HG03521 (cell line): ENCODE results near the gene TSPOAP1.

Experiments
- ATAC-seq: cut with Tn5 transposase; IDR thresholded peaks from one replicate; pipeline ENCODE4 v1.9.1; 2021; ENCODE audit warnings: mild to moderate bottlenecking, moderate library complexity; ENCODE audit not compliant: unreplicated experiment

TSPOAP1 gene

DNA sequence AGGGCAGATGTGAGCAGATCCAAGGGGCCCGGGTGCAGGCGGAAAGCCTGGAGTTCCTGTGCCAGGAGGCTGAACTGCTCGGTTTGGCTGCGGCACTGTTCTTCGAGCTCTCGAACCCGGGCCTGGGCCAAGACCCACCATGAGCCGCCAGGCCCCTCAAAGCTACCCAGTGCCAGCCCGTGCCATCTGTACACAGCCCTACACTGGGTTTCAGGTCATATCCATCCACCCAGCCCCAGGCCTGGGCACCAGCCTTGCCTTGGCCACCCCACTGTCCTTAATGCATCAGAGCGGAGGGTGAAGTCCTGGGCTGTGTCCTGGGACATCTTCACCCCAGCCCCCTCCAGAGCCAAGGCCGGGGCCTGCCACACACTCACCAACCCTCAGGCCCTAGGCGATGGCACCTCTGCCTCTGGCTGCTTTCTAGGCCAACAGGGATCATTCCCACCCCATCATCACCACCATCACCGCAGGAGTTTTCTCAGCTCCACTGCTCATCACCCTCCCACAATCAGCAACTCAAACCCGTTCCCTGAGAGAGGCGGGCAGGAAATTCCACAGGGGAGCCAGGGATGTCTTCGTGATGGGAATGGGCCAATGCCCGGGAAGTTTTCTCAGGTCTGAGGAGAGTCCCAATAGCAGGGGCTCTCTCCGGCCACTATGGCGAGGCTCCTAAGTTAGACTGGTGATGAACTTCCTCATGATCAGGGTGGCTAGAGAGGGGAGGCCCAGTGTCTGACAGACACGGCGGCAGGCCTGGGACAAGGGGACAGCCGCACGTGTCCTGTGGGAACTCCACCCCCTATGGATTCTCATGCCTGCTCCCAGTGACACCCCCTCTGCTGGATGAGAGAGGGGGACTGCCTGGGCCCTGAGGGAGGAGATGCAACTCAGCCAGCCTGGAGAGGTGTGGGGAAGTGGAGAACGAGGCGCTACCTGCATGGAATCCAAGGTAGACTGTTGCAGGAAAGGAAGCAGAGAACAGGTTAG lies 9.1 kb downstream of the TSPOAP1 start:
- no peak for ATAC-seq

- no peak for ATAC-seq
Measured at GRCh38 chr17:58318627-58319172, 9.9 kb downstream of the TSPOAP1 start.

DNA sequence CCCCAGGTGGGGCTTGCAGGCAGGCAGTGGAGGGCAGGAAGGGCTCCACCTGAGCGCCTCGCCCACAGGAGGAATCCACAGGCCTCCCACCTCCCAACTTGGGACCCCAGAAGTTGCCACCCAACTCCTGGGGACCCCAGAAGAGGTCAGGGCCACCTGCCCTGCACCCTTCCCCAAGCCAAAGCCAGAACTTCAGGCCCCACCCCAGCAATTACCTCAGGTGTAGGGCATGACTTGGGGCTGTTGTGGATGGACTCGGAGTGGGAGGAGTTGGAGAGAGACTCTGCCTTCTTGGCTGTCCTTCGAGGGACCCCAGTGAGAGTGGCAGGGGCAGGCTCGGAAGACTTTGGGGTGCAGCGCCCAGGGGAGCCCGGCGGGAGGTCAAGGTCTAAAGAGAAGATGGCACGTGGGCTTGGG lies 10.5 kb downstream of the TSPOAP1 start:
- no peak for ATAC-seq

DNA sequence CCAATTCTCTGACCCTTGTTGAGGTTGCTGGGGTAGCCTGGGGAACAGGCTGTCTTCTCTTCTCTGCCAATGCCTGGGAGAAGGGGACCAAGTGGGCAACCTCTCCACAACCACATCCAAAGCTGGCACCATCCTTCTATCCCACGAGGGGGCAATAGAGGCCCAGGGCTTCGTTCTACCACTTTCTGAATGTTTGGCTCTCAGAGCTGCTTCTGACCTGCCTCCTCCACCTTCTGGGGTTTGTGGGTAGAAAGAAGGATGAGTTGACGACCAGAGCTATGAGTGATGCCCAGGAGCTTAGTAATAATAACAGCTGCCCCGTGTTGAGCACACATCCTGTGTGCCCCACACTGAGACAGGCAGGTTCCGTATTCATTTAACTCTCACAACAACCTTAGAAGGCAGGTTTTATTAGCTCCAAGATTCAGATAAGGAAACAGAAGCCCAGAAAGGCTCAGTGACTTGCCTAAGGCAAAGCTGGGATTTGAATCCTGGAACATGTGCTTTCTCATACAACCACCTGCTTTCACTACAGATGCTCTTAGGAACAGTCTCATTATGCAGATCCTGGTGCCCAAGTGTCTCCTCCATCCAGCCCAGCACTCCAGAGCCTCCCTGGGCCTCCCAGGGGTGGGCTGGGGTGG lies 11.1 kb downstream of the TSPOAP1 start:
- peak; percentile 56 for ATAC-seq

DNA sequence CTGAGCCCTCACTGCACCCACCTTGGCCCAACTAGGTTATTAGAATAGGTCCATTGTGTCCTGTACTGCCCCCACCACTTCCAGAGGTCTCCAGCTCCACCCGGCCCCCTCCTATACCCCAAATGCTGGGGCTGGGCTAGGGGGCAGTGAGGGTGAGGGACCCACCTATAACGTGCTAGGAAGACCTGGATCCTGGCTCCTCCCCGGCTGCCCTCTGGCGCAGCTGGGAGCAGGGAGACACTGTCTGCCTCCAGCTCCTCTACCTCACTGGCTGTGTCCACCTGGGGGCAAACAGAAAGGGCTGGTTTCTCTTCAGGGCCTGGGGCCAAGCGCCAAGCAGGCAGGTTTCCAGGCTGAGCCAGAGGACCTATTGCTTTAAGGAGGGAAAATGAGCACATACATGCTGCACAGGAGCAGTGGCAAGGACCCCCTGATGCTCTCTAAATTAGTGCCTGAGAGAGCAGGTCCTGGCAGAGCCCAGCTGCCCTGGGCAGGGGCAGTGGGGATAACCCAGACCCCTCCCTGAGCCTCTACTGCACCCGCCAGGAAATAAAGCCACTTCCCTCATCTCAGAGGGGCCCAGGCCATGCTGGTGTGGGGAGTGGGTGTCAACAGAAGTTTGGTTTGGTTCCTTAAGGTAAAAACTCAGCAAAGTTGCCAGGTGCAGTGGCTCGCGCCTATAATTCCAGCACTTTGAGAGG lies 12.2 kb downstream of the TSPOAP1 start:
- no peak for ATAC-seq

DNA sequence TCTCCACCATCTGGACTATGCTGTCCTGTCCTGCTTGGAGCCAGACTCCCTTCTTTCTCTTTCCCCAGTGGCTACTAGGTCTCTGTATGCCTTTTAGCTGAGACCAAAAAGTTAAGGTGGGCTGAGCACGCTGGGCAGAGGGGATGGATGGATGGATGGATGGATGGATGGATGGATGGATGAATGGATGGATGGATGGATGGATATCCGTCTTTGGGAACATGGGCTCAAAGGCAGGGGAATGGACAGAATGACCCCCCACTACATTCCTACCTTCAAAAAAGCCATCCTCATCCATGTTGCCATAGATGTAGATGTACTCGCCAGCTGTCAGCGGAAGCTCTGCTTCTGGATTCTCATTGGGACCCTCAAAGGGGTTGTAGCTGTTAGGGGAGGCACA lies 12.8 kb downstream of the TSPOAP1 start:
- ATAC-seq = no peak

- ATAC-seq = no peak
Measured at GRCh38 chr17:58315281-58315711, 13.3 kb downstream of the TSPOAP1 start.

DNA sequence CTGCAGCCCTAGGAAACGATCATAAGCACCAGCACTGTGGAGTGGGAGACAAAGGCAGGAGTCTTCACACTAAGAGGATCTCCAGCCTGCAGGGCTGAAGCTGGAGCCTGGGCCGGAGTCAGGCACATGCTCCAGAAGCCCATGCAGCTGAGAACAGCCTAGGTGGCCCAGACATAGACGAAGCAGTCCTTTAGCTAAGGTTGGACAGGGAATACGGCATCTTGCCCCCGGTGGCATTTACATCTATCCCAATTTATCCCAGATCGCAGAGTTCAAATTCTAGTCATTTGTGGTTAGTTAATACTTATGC lies 13.9 kb downstream of the TSPOAP1 start:
- ATAC-seq = no peak

DNA sequence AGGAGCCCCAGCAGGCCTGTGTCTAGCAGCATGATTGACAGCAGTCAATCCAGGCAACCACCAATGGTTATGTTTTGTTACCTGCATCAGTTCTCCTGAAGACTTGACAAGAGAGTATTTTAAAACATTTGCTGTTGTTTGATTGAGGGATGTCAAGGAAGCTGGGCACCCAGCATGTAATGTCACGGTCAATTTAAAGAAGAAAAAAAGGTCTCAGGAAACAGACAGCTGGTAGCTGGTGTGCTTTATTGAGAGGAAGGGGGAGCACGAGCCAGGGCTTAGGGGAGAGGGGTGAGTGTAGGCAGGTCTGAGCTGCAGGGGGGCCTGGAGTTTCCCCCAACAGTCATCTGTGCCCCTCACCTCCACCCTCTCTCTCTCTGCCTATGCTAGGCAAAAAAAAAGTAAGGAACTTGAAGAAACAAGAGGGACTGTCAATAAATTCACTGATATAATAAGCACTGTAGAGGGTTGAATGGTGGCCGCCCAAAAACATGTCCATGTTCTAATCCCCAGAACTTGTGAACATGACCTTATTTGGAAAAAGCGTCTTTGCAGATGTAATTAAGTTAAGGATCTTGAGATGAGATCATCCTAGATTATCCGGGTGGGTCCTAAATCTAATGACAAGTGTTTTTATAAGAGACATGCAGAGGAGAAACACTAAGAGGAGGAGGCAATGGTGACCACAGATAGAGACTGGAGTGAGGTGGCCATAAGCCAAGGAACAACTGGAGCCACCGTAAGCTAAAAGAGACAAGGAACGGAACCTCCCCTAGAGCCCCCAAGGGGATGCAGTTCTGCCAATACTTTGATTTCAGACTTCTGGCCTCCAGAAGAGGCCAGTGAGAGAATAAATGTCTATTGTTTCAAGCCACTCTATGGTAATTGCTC lies 14.5 kb downstream of the TSPOAP1 start:
- ATAC-seq = no peak

DNA sequence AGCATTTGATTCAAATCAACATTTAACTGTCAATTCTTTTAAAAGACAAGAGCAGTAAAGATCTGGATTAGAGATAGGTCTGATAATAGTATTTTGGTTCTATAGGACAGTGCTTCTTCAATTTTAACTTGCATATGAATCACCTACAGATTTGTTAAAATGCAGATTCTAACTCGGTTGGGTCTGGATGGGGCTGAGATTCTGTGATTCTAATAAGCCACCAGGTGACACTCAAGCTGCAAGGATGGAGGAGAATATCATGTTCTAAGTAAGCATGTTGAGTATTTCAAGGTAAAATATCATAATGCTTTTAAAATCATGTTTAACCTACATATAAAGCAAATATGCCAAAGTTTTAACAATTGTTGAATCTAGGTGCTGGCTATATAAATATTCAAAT lies 15.8 kb downstream of the TSPOAP1 start:
- ATAC-seq = no peak

DNA sequence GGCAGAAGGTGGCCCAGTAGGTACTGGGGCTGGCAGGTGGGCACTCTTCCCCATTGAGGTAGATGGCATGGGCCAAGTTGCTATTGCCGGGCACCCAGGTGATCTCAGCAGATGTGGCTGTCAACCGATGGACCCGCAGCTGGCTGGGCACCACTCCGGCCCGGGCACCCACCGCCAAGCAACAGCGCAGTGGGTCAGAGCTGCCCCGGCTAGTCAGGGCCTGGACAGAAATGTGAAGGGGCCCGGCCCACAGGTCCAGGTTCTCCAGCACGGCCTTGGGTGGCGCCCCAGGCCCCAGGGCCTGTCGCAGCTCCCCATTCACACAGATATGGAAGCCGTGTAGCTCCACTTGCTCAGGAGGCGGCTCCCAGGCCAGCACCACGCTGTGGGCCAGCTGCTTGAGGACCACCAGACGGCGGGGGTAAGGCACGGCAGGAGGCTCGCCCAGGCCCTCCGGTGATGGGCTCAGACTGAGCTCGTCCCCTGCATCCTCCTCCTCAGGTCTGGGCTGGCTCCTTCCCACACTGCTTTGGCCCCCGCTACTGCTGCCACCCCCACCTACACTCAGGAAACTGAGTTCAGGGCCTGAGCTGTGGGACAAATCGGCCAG lies 16.5 kb downstream of the TSPOAP1 start:
- ATAC-seq = no peak

DNA sequence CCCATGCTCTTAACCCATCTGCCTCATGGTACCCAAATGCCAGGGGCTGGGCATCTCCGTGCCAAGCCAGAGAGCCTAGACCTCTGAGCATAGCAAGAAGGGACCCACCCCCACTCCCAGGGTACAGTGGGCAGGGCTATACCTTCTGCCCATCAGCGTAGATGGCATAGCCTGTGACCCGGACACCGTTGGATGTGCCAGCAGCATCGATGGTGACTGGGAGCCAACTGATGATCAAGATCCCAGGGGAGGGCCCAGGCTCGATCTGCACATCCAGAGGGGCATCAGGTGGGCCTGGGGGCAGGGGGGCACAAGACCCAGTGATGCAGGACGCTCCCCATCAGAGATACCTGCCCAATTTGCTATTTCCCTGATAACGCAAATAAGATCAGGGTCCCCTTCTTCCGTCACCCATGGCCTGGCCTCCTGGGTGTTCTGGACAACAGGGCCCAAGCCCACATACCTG lies 17.1 kb downstream of the TSPOAP1 start:
- no peak for ATAC-seq

DNA sequence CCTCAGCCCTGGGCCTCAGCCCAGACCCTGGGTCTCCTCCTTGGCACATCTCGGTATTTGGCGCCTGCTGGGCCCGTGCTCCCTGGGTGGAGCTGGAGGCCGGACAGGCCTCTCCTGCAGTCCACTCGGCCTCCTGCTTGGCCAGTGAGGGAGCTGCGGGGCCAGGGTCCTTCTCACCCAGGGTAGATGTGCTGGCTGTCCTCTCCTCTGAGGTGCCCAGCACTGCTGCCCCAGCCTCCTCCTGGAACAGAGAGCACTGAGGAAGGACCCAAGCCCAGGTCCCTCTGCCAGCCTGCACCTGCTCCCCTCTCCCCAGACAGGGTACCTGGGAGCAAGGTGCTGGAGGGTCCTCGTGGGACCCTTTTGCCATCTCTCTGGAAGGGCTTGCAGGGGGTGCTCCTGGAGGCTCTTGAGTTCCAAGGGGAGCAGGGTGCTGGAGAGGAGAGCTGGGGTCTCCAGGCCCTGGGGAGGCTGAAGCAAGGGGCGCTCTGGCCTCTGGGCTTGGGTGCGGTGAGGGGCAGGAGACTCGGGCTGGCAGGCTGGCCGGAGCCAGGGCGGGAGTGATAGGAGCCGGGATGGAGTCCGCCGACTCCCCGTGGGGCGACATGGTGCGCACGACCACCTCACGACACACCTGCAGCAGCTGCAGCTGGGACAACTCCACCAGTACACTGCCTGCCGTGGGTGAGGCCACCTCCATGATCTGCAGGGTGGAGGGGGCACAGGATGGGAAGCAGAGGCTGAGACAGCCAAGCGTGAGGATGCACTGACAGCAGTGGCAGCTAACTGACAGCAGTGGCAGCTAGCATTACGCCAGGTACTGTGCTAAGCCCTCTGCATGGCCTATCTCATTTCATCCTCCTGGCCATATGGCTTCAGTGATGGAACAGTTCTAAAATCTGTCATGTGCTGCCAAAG lies 17.8 kb downstream of the TSPOAP1 start:
- no peak for ATAC-seq

DNA sequence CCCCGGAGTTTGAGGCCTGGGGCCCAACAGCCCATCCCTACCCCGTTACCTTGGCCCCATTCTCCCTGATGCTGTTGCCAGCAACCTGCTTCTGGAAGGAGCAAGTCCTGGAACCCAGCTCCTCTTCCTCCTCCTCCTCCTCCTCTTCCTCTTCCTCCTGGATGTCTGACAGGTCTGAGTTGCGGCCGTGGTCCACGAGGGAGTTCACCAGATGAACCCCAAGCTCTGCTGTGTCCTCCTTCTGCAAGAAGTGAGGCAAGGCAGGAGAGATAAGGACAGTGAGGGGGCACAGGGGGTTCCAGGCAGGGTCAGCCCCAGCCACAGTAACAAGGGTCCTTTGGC lies 18.7 kb downstream of the TSPOAP1 start:
- ATAC-seq = no peak

DNA sequence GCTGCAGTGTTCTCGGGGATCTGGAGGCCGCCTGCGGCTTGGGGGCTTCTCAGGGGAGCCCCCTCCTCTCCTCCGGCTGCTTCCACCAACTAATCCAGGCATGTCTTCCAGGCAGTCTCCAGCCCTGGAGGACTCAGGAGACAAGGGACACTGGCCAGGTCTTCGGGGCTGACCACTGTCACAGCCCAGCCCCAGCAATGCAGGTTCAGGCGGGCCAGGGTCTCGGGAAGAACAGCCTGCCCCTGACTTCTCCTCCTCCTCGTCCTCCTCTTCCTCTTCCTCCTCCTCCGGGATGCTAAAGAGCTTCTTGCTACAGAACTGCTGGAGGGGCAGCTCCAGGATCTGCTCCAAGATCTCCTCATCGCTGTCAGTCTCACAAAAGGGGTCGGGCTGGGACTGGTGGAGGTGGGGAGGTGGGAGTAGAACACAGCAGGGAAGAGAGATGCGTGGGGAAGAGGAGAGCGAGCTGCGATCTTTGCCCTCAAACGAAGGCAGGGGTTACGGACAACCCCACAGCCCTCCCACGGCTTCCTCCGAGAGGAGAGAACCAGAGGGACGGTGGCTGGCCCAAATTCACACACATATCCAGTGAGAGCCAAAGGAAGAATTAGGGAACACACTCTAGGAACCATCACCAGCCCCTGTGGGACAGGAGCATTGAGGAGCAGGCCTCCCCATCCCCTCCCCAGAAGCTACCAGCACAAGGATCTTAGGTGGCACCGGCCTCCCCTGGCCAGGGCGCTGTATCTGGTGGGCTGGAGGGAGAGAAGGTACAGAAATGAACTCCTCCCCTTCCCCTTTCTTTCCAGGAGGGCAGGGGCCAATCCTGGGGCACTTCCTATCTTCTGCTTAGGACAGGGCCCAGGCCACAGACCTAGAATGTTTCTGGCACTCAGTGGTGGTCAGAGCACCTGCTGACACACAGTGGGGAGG lies 19.3 kb downstream of the TSPOAP1 start:
- no peak for ATAC-seq

DNA sequence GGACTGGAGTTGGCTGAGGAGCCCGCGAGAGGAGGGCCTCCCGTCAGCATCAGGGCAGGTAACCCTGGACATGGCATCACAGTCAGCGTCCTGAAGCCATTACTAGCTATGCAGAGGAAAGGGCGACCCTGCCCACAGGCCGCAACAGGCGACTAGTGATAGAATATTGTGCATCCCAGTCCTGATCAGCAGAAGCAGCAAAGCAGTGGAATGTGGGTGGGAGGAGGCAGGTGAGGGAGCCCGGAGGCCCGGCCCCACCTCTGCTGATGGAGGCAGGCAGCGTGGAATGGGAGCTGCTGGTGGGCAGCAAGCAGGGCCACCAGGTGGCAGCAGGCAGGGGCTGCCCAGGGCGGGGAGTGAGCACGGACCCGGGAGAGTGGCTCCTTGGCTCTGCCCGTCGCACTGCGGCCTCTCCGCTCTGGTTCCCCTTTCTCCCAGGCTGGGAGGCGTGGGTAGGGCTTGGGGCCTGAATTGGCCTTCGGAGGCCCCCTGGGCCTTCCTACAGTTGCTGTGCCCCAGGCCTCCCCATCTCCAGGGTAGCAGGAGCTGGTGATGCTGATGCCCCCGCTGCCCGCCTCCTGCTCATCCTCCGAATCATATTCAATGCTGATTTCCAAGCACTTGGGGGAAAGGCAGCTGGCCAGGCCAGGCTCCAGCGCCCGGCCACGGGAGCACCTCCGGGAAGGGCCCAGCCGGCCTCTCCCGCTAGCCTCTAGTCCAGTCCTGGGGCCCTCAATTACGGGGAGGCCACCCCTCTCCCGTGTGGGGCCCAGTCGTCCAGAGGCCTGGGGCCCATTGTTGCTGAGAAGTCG lies 20.2 kb downstream of the TSPOAP1 start:
- no peak for ATAC-seq
